K562 (cell line): ENCODE data around the gene SMIM23. TPM values are rescaled to one million over a fixed set of nuclear protein-coding genes. Genes with fewer than 3 reads are reported as not detected.

Source experiments
- ATAC-seq: fragments of 200-7000 bp; cut with Tn5 transposase; 3 replicates; pipeline ENCODE4 v1.9.1; 2020; ENCODE audit warnings: moderate library complexity
- BruUV-seq: library from RNA; stranded (reverse); fragments of 400-500 nt; replicated peaks from 2 replicates; lab custom pipeline; 2021; lab: Mats Ljungman, UMichigan
- CTCF ChIA-PET: fragments of 300-600 bp; formaldehyde crosslinking; extraction: SDS; loops from one replicate; lab custom pipeline; 2021; ENCODE audit warnings: low intra/inter-chr PET ratio; lab: Yijun Ruan, JAX
- POLR2A ChIA-PET: fragments of 300-600, 350-650 bp; sonication (Branson Sonifier 250); formaldehyde crosslinking; extraction: SDS; loops from one replicate; lab custom pipeline; 2021; ENCODE audit warnings: antibody characterized with exemption, inconsistent platforms; lab: Yijun Ruan, JAX
- DNase-seq, 4 experiments: peaks; one replicate each; pipeline versions ENCODE4 v3.0.0 to v3.0.0-alpha.2; 2011 to 2018; ENCODE audit warnings: low spot score in 3 of 4, mixed read lengths in 3 of 4; ENCODE audit errors: extremely low read depth in 1 of 4
- FAIRE-seq: peaks from 2 replicates; lab custom pipeline; 2011; peaks lifted over from hg19 to GRCh38; lab: Jason Lieb, UNC
- H2AFZ ChIP-seq: 2 replicates; pipeline ENCODE4 v1.6.0; 2011; ENCODE audit warnings: low read depth, low read length, control low read depth, inconsistent platforms
- H3K27ac ChIP-seq: fragments of 200-600 bp; 3 replicates; pipeline ENCODE4 v1.8.0; 2011; ENCODE audit warnings: low read depth, mild to moderate bottlenecking, control low read depth, inconsistent platforms, low read length, moderate library complexity, mixed read lengths; ENCODE audit errors: extremely low read depth
- H3K27me3 ChIP-seq, 2 experiments: fragments of 300-600 bp in 1 of 2; 2 replicates in 1 of 2; 3 replicates in 1 of 2; pipeline versions ENCODE4 v1.6.0 to v1.8.0; 2011; ENCODE audit warnings: inconsistent platforms in 2 of 2, low read length in 2 of 2, mild to moderate bottlenecking in 1 of 2, mixed read lengths in 1 of 2, moderate library complexity in 1 of 2; ENCODE audit not compliant: control insufficient read depth in 2 of 2, insufficient read depth in 2 of 2
- H3K36me3 ChIP-seq: fragments of 300-600 bp; 3 replicates; pipeline ENCODE4 v1.8.0; 2011; ENCODE audit warnings: mild to moderate bottlenecking, low read length, inconsistent platforms; ENCODE audit not compliant: control insufficient read depth, insufficient read depth
- H3K4me1 ChIP-seq, 2 experiments: fragments of 200-600 bp in 1 of 2; replicated peaks in 1 of 2; 2 replicates in 1 of 2; 3 replicates in 1 of 2; pipeline versions ENCODE4 v1.5.1 to v1.8.0; 2011; ENCODE audit warnings: inconsistent platforms in 2 of 2, low read length in 2 of 2, mild to moderate bottlenecking in 1 of 2, mixed read lengths in 1 of 2, moderate library complexity in 1 of 2; ENCODE audit not compliant: control insufficient read depth in 2 of 2, insufficient read depth in 2 of 2
- H3K4me2 ChIP-seq: 2 replicates; pipeline ENCODE4 v1.6.1; 2011; ENCODE audit warnings: low read length, control low read depth, inconsistent platforms, mixed read lengths; ENCODE audit not compliant: insufficient read depth
- H3K4me3 ChIP-seq: fragments of 200-600 bp; sonication (generic), shearing (Covaris generic); 2 replicates; pipeline ENCODE4 v1.5.1; 2016; ENCODE audit warnings: control low read depth, inconsistent platforms
- H3K79me2 ChIP-seq: fragments of 200-600 bp; 3 replicates; pipeline ENCODE4 v1.8.0; 2011; ENCODE audit warnings: low read length, inconsistent platforms; ENCODE audit not compliant: control insufficient read depth, insufficient read depth
- H3K9ac ChIP-seq, 2 experiments: 2 replicates each; pipeline versions ENCODE4 v1.6.0 to v1.6.1; 2011; ENCODE audit warnings: low read depth in 2 of 2, low read length in 2 of 2, control low read depth in 1 of 2, inconsistent platforms in 1 of 2, mild to moderate bottlenecking in 1 of 2, mixed read lengths in 1 of 2; ENCODE audit not compliant: insufficient read depth in 1 of 2
- H3K9me1 ChIP-seq: one replicate; pipeline ENCODE4 v1.6.0; 2011; ENCODE audit warnings: inconsistent platforms, mild to moderate bottlenecking, low read length, moderate library complexity; ENCODE audit not compliant: control insufficient read depth, insufficient read depth
- H3K9me3 ChIP-seq: replicated peaks from 2 replicates; pipeline ENCODE4 v1.5.1; 2011; ENCODE audit warnings: low read depth, low read length, inconsistent platforms; ENCODE audit not compliant: control insufficient read depth, insufficient read depth
- H4K20me1 ChIP-seq: replicated peaks from 2 replicates; pipeline ENCODE4 v1.6.1; 2011; ENCODE audit warnings: low read length, inconsistent platforms, mixed read lengths; ENCODE audit not compliant: control insufficient read depth, insufficient read depth
- BRD4 ChIP-seq: fragments of 200-600 bp; sonication (generic); IDR thresholded peaks from 2 replicates; pipeline ENCODE4 v1.6.1; 2017; ENCODE audit warnings: inconsistent platforms
- CGGBP1 ChIP-seq: fragments of 250-450 bp; sonication (Bioruptor Pico); IDR thresholded peaks from 2 replicates; pipeline ENCODE4 v1.9.0; 2021; ENCODE audit warnings: mild to moderate bottlenecking
- CREB3L1 ChIP-seq: fragments of 450-650 bp; IDR thresholded peaks from 2 replicates; pipeline ENCODE4 v1.6.1; 2014; ENCODE audit warnings: low read depth, mild to moderate bottlenecking, moderate library complexity, borderline replicate concordance
- CREBBP ChIP-seq: IDR thresholded peaks from one replicate; pipeline ENCODE4 v1.6.1; 2012; ENCODE audit warnings: low read depth, mild to moderate bottlenecking, control low read depth, inconsistent platforms, low read length
- GTF2E2 ChIP-seq: fragments of 200-800 bp; sonication (Bioruptor generic); IDR thresholded peaks from 2 replicates; pipeline ENCODE4 v1.6.1; 2016; ENCODE audit warnings: missing genetic modification characterization, missing compliant biosample characterization
- HNRNPH1 ChIP-seq: fragments of 200-400 bp; formaldehyde crosslinking; optimal IDR thresholded peaks from 2 replicates; pipeline ENCODE3; 2017; ENCODE audit warnings: low read depth, mild to moderate bottlenecking, low read length, moderate library complexity
- NR2C1 ChIP-seq, 2 experiments: fragments of 450-650 bp; IDR thresholded peaks; 2 replicates each; pipeline ENCODE4 v1.6.1; 2017; ENCODE audit warnings: mild to moderate bottlenecking in 2 of 2, antibody characterized with exemption in 1 of 2, inconsistent platforms in 1 of 2, missing compliant biosample characterization in 1 of 2, missing genetic modification characterization in 1 of 2
- PRMT5 ChIP-seq: sonication (generic); formaldehyde crosslinking; IDR thresholded peaks from 2 replicates; pipeline ENCODE4 v1.5.0; 2020; ENCODE audit warnings: missing genetic modification reagents
- RBM39 ChIP-seq: fragments of 200-400 bp; formaldehyde crosslinking; optimal IDR thresholded peaks from 2 replicates; pipeline ENCODE3; 2018; ENCODE audit warnings: low read depth, low read length
- SETDB1 ChIP-seq: IDR thresholded peaks from one replicate; pipeline ENCODE4 v1.6.1; 2012; ENCODE audit warnings: low read length, control low read depth, inconsistent platforms
- SPI1 ChIP-seq: IDR thresholded peaks from 2 replicates; pipeline ENCODE4 v1.6.1; 2011; ENCODE audit warnings: low read depth, low read length, control low read depth, borderline replicate concordance
- ZKSCAN1 ChIP-seq: fragments of 150-350 bp; IDR thresholded peaks from 2 replicates; pipeline ENCODE4 v1.6.1; 2016; ENCODE audit warnings: low read depth, low read length
- ZNF146 ChIP-seq: IDR thresholded peaks from one replicate; pipeline ENCODE4 v1.6.1; 2018; ENCODE audit warnings: missing compliant biosample characterization; ENCODE audit not compliant: unreplicated experiment
- ZNF311 ChIP-seq: fragments of 250-450 bp; sonication (Bioruptor Pico); IDR thresholded peaks from 2 replicates; pipeline ENCODE4 v1.4.0; 2020; ENCODE audit warnings: mild to moderate bottlenecking, moderate library complexity
- ZNF316 ChIP-seq: fragments of 450-650 bp; IDR thresholded peaks from 2 replicates; pipeline ENCODE4 v1.6.1; 2016
- WGBS: fragments of 100-300 bp; shearing (Covaris generic); methylation state at CpG from one replicate; pipeline ENCODE4 v1.1.6; 2016; ENCODE audit warnings: low coverage, mixed read lengths; ENCODE audit not compliant: insufficient coverage; ENCODE audit errors: missing lambda C conversion rate; 5-methylcytosine and 5-hydroxymethylcytosine counted together
- in situ Hi-C: fragments of 300-500 bp; cut with MboI; formaldehyde crosslinking; loops from 4 replicates; pipeline ENCODE4 v1.15.0; 2018; ENCODE audit warnings: inconsistent platforms, mixed read lengths
- intact Hi-C: fragments of 100-400 bp; cut with micrococcal nuclease; formaldehyde crosslinking; loops from 2 replicates; pipeline ENCODE4 v1.14.2; 2022
- polyA plus RNA-seq, 8 experiments: library from polyadenylated mRNA; depleted of rRNA in 4 of 8; stranded (reverse) in 5 of 8; unstranded in 3 of 8; fragments of >200 nt; fragmentation: Nextera tagmentation in 2 of 8; fragmentation: Illumina TruSeq in 1 of 8; extraction: Ambion mirVana in 2 of 8; extraction: Trizol in 1 of 8; gene quantifications; 2 replicates each; pipeline versions ENCODE4 v1.2.1 to v1.2.3, GENCODE V29; 2011 to 2014; ENCODE audit warnings: inconsistent platforms in 1 of 8, missing spikeins in 1 of 8
- total RNA-seq, 7 experiments: library from RNA; depleted of rRNA in 6 of 7; stranded (reverse); fragments of >200 nt in 6 of 7; fragmentation: Illumina TruSeq in 2 of 7; extraction: Trizol in 2 of 7; gene quantifications; 2 replicates each; pipeline versions ENCODE4 v1.2.1 to v1.2.3, GENCODE V29; 2011 to 2021; ENCODE audit warnings: low replicate concordance in 1 of 7
- TF ChIP-seq, protein P1 (sequence below): fragments of 250-450 bp; sonication (Bioruptor Pico); IDR thresholded peaks from 2 replicates; pipeline ENCODE4 v1.5.0; 2020; ENCODE audit warnings: mild to moderate bottlenecking, borderline replicate concordance
- TF ChIP-seq, protein P2 (sequence below): fragments of 450-650 bp; IDR thresholded peaks from 2 replicates; pipeline ENCODE4 v1.6.1; 2017; ENCODE audit warnings: mild to moderate bottlenecking, moderate library complexity

The SMIM23 gene
- total and polyA plus RNA-seq, 9 of the 15 experiments (the other 6 are each of a cell fraction or from before 2014, with no cell fraction given) = not detected

DNA sequence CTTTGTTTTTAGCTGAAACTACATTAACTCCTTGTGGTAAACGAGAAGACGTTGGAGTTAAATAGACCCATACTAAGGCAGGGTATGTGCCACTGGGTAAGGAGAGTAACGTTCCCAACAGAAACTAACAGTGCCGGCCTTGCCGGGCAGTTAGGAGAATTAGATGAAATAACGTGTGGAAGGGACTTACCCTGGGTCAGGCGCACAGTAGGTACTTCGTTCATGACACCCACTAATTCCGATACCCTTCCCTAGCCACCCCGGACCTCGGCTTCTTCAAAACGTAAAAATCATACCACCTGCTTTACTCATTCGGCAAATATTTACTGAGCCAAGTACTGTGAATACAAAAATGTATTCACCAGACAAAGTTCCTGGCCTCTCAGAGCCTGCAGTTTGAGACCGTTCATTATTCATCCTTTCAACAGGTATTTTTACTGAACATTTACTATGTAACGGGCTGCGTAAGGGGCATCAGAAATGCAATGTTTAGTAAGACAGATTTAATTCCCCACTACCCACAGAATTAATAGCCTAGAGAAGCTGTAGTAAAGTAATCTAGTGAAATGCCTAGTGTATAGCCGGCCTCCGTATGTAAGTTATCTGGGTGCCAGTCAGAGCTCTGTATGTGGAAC is 3.2 kb upstream of the SMIM23 start:
- Histone ChIP-seq H3K9me3 (no peaks in the 10 kb centered on the region), H3K4me2 (no peak overlapping the region), H2AFZ (no peak overlapping the region), H3K27me3 (peaks cover 13 to 28% of the 10 kb centered on the region in 2 experiments), H3K9ac (no peak overlapping the region), H3K79me2 (no peaks in the 10 kb centered on the region), H3K4me3 (no peak overlapping the region), H3K36me3 (no peaks in the 10 kb centered on the region), H3K27ac (no peak overlapping the region), H3K9me1 (no peaks in the 10 kb centered on the region), H3K4me1 (no peaks in the 10 kb centered on the region), H4K20me1 (no peaks in the 10 kb centered on the region)
- 4% methylated on average over 18 of the region's 18 CpGs for WGBS
- intact Hi-C loops (no loop called here), in situ Hi-C loops (no loop called here)
- no peak for DNase-seq
- no peak for TF ChIP-seq NR2C1 (IDR thresholded peaks at IDR 0.05)
- no peak for TF ChIP-seq NR2C1 (tag; IDR thresholded peaks at IDR 0.05)
- no peak for TF ChIP-seq BRD4
- no peak for TF ChIP-seq CGGBP1 (CRISPR knock-in tag)
- TF ChIP-seq ZNF311 = no peak
- TF ChIP-seq RBM39 = no peak
- TF ChIP-seq, protein P1, sequence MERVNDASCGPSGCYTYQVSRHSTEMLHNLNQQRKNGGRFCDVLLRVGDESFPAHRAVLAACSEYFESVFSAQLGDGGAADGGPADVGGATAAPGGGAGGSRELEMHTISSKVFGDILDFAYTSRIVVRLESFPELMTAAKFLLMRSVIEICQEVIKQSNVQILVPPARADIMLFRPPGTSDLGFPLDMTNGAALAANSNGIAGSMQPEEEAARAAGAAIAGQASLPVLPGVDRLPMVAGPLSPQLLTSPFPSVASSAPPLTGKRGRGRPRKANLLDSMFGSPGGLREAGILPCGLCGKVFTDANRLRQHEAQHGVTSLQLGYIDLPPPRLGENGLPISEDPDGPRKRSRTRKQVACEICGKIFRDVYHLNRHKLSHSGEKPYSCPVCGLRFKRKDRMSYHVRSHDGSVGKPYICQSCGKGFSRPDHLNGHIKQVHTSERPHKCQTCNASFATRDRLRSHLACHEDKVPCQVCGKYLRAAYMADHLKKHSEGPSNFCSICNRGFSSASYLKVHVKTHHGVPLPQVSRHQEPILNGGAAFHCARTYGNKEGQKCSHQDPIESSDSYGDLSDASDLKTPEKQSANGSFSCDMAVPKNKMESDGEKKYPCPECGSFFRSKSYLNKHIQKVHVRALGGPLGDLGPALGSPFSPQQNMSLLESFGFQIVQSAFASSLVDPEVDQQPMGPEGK (CRISPR knock-in tag) = no peak
- TF ChIP-seq PRMT5 = no peak
- no peak for TF ChIP-seq ZNF146 (CRISPR knock-in tag)
- no peak for TF ChIP-seq HNRNPH1
- no peak for TF ChIP-seq ZNF316
- TF ChIP-seq CREBBP = no peak
- TF ChIP-seq SETDB1 = no peak
- no peak for TF ChIP-seq ZKSCAN1
- TF ChIP-seq, protein P2, sequence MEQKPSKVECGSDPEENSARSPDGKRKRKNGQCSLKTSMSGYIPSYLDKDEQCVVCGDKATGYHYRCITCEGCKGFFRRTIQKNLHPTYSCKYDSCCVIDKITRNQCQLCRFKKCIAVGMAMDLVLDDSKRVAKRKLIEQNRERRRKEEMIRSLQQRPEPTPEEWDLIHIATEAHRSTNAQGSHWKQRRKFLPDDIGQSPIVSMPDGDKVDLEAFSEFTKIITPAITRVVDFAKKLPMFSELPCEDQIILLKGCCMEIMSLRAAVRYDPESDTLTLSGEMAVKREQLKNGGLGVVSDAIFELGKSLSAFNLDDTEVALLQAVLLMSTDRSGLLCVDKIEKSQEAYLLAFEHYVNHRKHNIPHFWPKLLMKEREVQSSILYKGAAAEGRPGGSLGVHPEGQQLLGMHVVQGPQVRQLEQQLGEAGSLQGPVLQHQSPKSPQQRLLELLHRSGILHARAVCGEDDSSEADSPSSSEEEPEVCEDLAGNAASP = no peak
- no peak for TF ChIP-seq SPI1
- TF ChIP-seq CREB3L1 = no peak
- no peak for TF ChIP-seq GTF2E2
- no peak for ATAC-seq
- no peak for FAIRE-seq
- BruUV-seq = no TSS peak
- ChIA-PET CTCF (no interaction called here), POLR2A (interaction anchor here (0.7 to 1.0 kb wide), 2 partner anchors 55 to 246 kb away, joined by 3 read pairs; no protein-coding TSS in a partner anchor)
